Measurements from ENCODE around the gene BTBD2. TPM values are rescaled to one million over a fixed set of nuclear protein-coding genes. Genes with fewer than 3 reads are reported as not detected.
A peak's percentile ranks its signal among the peaks of the same experiment; 100 is the strongest.

BTBD2 gene
- total RNA-seq, 2 donors from 2014 or later = 19.9 to 23.0 TPM

GRCh38 chr19:1941146-1942077 lies 74.1 kb downstream of the BTBD2 start, which contains the start of gene CSNK1G2:
CSNK1G2 (plus strand) TSS chr19:1941172; CDS start chr19:1969773, 28,601 bp downstream.
- Mint-ChIP-seq H3K4me1 (ENCODE audit: low read depth in 2 of 2) (peaks cover 20 to 27% of the 10 kb centered on the region in 2 donors), H3K9me3 (no peaks in the 10 kb centered on the region), H3K36me3 (no peaks in the 10 kb centered on the region), H3K27ac (peak within 1 kb of the TSS; percentile 89 to 95), H3K27me3 (no peaks in the 10 kb centered on the region), H3K4me3 (peak within 1 kb of the TSS; percentile 95)
- ATAC-seq (peak in 1 of 2 donors; percentile 3), DNase-seq (ENCODE audit: low spot score) (peak; percentile 67)

- Mint-ChIP-seq H3K9me3 (peaks cover 3% of the 10 kb centered on the region), H3K36me3 (no peaks in the 10 kb centered on the region), H3K27me3 (no peaks in the 10 kb centered on the region), H3K4me3 (no peak overlapping the region), H3K4me1 (ENCODE audit: low read depth in 2 of 2) (peaks cover 21 to 27% of the 10 kb centered on the region in 2 donors), H3K27ac (no peak overlapping the region)
- ATAC-seq (no peak), DNase-seq (ENCODE audit: low spot score) (no peak)
Measured at GRCh38 chr19:1938071-1938470, 77.4 kb downstream of the BTBD2 start.

- H3K27me3 Mint-ChIP-seq = no peaks in the 10 kb centered on the region
- H3K4me1 Mint-ChIP-seq (ENCODE audit: low read depth in 2 of 2) = peaks cover 15 to 22% of the 10 kb centered on the region in 2 donors
- H3K9me3 Mint-ChIP-seq = peaks cover 3% of the 10 kb centered on the region
- H3K36me3 Mint-ChIP-seq = no peaks in the 10 kb centered on the region
- ATAC-seq = no peak
- peak; percentile 57 for DNase-seq (ENCODE audit: low spot score)
- H3K4me3 Mint-ChIP-seq = no peak overlapping the region
- H3K27ac Mint-ChIP-seq = peak overlapping the region in 1 of 2 donors; percentile 10
Measured at GRCh38 chr19:1936916-1937610, 78.5 kb downstream of the BTBD2 start.

- ATAC-seq (no peak), DNase-seq (ENCODE audit: low spot score) (no peak)
- Mint-ChIP-seq H3K27ac (peak overlapping the region in 1 of 2 donors; percentile 10), H3K27me3 (no peaks in the 10 kb centered on the region), H3K4me3 (no peak overlapping the region), H3K4me1 (ENCODE audit: low read depth in 2 of 2) (peaks cover 15 to 22% of the 10 kb centered on the region in 2 donors), H3K36me3 (no peaks in the 10 kb centered on the region), H3K9me3 (peaks cover 3% of the 10 kb centered on the region)
Measured at GRCh38 chr19:1936430-1936829, 79.1 kb downstream of the BTBD2 start.

- Mint-ChIP-seq H3K9me3 (peaks cover 3% of the 10 kb centered on the region), H3K36me3 (no peaks in the 10 kb centered on the region), H3K4me1 (ENCODE audit: low read depth in 2 of 2) (peaks cover 15 to 22% of the 10 kb centered on the region in 2 donors), H3K4me3 (no peak overlapping the region), H3K27ac (no peak overlapping the region), H3K27me3 (no peaks in the 10 kb centered on the region)
- peak; percentile 34 for DNase-seq (ENCODE audit: low spot score)
- no peak for ATAC-seq
Measured at GRCh38 chr19:1935484-1936208, 79.9 kb downstream of the BTBD2 start.

Other genes starting within 250 kb of the BTBD2 start
- gene ATP8B3, start 203.4 kb downstream of the BTBD2 start, total RNA-seq = 1 to 10 TPM; 2.3 to 2.8 TPM
- gene REXO1, start 167.2 kb downstream of the BTBD2 start, total RNA-seq = 100 to 1,000 TPM in 1 of 2 donors, 10 to 100 TPM in 1; 69.1 to 103 TPM
- 10 to 100 TPM; 18.0 to 49.8 TPM for gene KLF16, start 152.1 kb downstream of the BTBD2 start, total RNA-seq
- gene ABHD17A, start 130.2 kb downstream of the BTBD2 start, total RNA-seq = 100 to 1,000 TPM; 127 to 132 TPM
- 10 to 100 TPM in 1 of 2 donors, 1 to 10 TPM in 1; 7.5 to 13.3 TPM for gene ADAT3, start 110.3 kb downstream of the BTBD2 start, total RNA-seq
- gene SCAMP4, start 110.3 kb downstream of the BTBD2 start, total RNA-seq = 10 to 100 TPM; 34.8 to 66.2 TPM
- 100 to 1,000 TPM in 1 of 2 donors, 10 to 100 TPM in 1; 57.5 to 103 TPM for gene CSNK1G2, start 74.5 kb downstream of the BTBD2 start, total RNA-seq
- 100 to 1,000 TPM; 303 to 308 TPM for gene MKNK2, start 35.5 kb upstream of the BTBD2 start, total RNA-seq
- gene MOB3A, start 80.6 kb upstream of the BTBD2 start, total RNA-seq = 100 to 1,000 TPM; 180 to 212 TPM
- gene IZUMO4, start 81.2 kb upstream of the BTBD2 start, total RNA-seq = 1 to 10 TPM; 5.7 to 5.9 TPM
- 100 to 1,000 TPM; 126 to 191 TPM for gene AP3D1, start 135.9 kb upstream of the BTBD2 start, total RNA-seq
- gene DOT1L, start 148.2 kb upstream of the BTBD2 start, total RNA-seq = 100 to 1,000 TPM; 108 to 190 TPM
- gene PLEKHJ1, start 220.6 kb upstream of the BTBD2 start, total RNA-seq = 10 to 100 TPM; 59.8 to 85.9 TPM
- gene SF3A2, start 221.1 kb upstream of the BTBD2 start, total RNA-seq = 100 to 1,000 TPM in 1 of 2 donors, 10 to 100 TPM in 1; 99.2 to 192 TPM
- 1 to 10 TPM; 2.8 to 3.5 TPM for gene AMH, start 233.6 kb upstream of the BTBD2 start, total RNA-seq
- gene JSRP1, start 240.7 kb upstream of the BTBD2 start, total RNA-seq = under 1 TPM in 1 of 2 donors, not detected in 1; 0.73 TPM